Stimulated activated CD8-positive, alpha-beta memory T cell treated with anti-CD3 and anti-CD28 coated beads, Interleukin-15, amount 100 ng/mL, for 24 hours (primary cell): ENCODE measurements around the gene PHC1.
"Not testable (repeated sequence)": the region's sequence is repeated elsewhere in the genome, so short reads cannot be mapped to it uniquely, and the experiment has no call there.

ENCODE experiments used
- DNase-seq: peaks from one replicate; pipeline ENCODE4 v3.0.0-alpha.2; 2020; ENCODE audit warnings: low read depth

Gene PHC1

DNA sequence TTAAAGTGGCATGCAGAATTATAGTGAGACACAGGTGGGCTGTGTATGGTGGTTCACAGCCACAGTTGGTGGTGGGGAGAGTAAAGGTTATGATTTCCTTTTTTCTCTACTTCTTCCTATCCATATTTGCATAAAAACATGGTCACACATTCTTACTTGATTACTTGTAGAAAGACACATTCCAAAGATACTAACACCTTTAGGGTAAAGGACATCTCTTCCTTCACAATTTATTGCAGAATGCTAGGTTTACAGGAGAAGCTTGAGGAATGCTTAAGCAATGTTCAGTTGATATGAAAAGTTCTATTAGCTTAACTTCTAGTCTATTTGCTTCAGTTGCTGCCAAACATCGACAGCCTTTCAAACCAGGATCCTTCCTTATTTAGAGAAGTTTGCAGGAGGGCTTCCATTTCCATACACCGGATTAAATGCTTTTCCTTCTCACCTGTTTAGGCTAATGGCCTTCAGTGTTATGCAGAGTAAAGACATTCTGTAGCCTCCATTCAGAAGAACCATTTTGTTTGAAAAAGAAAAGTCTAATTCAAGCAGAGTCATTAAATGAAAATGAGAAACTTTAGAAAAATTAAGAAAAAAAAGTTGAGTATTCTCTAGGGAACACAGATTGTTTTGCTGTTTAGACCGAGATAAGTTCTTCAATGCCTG, 2.6 kb upstream of the PHC1 start:
- DNase-seq = no peak

DNA sequence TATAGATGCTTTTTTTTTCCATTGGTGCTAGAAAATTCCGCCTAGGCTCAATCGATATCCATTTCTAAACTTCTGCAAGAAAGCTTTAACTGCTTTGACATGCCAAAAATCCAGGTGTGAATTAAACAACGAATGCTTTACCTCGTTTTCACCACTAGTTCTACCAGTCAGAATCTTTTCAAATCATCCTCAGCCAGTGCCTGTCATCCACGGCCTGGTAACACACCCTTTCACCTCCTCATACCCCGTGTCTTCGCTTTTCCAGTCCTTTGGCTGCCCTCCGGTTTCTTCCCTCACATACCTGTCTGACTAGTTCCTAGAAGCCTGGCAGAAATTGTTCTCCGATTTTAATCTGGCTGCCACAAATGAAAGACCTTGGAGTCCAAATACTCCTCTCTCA, 1.4 kb upstream of the PHC1 start:
- no peak for DNase-seq

DNA sequence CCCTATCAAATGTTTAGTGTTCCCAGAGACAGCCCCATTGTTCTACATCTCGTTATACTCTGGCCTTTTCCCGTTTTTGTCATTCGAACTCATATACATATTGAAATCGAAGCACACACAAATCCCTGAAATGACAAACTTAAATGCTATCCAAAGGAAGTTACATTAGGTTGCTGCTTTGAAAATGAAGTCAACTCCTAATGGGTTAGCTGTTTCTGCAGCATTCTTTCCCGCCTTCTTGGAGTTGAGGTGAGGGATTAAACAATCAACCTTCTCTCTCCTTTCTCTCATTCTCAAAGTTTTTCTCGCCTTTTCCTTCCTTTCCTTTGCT, 642 bp upstream of the PHC1 start:
- no peak for DNase-seq

DNA sequence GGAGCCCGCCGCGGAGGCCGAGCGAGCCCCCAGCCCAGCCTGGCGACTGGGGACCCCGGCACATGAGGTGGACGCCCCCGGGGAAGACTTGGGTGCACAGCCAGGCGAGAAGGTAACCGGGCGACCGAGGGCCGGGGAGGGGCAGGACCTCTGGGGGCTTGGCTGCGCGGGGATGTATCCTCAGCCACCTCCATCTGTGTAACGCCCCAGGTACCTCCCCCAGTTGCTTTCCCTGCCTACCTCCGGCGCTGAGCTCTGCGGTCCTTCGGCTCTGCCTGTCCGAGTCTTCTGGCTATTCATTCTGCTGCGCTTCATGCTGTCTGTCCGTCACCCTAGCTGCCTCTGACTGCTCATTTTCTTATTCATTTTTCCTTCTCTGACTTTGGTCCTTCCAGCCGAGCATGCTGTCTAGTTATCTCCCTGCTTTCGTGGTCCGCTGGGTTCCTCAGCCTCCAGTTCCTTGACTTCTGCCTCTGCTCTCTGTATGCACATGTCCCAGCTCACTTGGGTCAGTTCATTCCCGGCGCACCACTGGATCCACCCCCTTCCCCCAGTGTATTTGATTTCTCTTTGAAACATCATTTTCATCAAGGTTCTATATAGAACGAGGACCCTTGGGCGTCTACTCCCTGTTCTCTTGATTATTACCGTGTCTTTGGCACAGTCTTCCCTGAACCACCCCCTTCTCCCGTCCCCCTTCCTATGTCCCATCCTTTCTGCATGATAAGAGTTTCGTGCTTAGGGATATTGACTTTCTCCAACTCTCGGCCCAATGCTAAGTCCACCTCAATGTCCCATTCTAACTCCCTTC, 612 bp downstream of the PHC1 start:
- peak; percentile 23 for DNase-seq

DNA sequence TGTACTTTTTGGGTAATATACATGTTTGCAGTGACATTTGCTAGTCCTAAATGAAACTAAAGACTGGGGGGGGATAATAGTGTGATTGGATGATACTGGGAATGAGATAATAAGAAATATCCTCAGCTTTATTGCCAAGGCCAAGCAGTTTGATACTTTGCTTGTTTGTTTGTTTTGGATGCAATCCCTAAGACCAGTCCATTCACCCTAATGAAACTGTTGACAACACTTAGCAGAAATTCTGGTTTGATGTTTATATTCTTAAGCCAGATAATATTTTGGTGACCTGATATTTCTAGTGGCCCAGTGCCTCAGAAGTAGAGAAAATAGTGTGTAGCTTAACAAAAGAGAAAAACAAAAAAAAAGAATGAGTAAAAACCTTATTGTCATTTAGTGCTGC, 1.8 kb downstream of the PHC1 start:
- no peak for DNase-seq

DNA sequence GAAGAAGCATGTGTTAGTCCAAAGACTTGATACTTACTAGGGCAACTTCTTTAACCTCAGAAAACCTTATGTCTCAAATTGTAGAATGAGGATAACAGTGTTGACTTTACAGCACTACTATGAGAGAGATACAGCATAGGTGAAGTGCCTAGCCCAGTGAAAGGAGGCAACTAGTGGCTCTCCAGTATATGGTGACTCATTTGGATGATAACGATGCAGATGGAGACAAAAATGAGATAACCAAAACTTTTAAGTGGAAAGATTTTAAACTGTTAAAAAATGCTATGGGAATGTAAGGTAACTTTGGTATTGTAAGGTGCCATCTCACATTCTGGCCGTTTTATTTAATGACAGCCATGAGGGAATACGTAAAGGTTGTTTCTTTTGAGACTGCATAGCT, 2.7 kb downstream of the PHC1 start:
- no peak for DNase-seq

DNA sequence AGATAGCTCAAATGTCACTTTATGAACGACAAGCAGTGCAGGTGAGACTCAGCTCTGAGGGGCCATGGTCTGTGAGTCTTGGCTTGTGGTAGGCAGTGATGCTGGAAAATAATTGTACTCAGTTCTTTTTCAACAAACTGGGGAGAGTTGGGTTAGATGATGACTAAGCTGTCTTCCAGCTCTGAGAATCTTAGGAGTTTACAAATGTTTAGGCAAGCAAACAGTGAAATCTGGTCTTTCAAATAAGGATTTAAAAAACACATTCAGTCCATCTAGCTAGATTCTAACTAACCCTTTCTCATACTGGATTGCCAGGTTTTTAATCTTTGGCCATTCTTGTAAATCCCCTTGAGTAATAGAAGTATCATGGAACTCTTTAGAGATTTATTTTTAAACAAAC, 3.4 kb downstream of the PHC1 start:
- DNase-seq = no peak

DNA sequence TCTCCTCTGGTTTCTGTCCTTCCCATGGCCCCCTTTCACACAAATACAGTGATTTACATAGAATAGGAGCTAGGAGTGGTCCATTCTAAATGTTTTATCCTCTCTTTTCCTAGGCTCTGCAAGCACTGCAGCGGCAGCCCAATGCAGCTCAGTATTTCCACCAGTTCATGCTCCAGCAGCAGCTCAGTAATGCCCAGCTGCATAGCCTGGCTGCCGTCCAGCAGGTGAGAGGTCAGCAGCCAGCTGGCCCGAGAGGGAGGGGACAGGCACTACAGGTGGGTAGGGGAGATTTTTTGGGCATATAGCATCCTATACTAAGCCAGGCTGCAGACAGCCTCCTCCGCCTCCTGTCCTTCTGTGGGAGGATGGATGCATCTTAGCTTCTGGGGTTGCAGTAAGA, 5.3 kb downstream of the PHC1 start:
- DNase-seq = not testable (repeated sequence)

DNA sequence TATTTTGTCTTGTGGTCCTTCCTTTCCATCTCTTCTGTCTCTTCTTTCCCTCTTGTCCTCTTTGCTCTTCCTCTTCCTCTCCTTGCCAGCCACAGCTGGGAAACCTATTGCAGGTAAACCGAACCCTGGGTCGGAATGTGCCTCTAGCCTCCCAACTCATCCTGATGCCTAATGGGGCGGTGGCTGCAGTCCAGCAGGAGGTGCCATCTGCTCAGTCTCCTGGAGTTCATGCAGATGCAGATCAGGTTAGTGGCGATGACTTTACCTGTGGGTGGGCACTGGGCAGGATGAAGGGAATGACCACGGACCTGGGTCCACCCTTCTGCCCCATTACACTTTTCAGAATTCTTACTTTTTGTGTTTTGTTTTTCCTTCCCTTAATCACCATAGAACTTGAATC, 8.2 kb downstream of the PHC1 start:
- no peak for DNase-seq

DNA sequence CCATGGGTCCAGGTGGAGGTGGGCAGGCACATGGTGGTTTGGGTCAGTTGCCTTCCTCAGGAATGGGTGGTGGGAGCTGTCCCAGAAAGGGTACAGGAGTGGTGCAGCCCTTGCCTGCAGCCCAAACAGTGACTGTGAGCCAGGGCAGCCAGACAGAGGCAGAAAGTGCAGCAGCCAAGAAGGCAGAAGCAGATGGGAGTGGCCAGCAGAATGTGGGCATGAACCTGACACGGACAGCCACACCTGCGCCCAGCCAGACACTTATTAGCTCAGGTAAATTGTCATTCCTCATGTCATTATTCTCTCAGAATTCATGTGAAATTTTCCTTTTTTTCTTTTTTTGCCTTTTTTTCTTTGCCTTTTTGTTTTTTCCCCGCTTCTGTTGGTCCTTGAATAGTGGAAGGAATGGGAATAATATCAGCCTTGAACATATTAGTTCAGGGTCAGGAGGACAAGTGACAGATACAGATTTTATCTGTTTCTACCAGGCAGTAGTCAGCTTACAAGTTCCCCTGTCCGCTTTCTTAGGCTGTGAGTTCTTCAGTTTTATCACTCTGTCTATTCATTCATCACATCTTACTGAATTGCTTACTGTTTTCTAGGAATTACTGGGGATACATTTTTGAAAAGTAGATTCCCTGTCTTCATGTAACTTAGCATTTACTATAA, 16.5 kb downstream of the PHC1 start:
- not testable (repeated sequence) for DNase-seq

DNA sequence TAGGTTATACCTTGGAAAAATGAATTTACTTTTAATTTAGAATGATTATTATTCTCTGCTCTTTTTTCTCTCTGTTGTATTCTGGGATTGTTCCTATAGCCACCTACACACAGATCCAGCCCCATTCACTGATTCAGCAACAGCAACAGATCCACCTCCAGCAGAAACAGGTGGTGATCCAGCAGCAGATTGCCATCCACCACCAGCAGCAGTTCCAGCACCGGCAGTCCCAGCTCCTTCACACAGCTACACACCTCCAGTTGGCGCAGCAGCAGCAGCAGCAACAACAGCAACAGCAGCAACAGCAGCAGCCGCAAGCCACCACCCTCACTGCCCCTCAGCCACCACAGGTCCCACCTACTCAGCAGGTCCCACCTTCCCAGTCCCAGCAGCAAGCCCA, 18.2 kb downstream of the PHC1 start:
- DNase-seq = not testable (repeated sequence)

DNA sequence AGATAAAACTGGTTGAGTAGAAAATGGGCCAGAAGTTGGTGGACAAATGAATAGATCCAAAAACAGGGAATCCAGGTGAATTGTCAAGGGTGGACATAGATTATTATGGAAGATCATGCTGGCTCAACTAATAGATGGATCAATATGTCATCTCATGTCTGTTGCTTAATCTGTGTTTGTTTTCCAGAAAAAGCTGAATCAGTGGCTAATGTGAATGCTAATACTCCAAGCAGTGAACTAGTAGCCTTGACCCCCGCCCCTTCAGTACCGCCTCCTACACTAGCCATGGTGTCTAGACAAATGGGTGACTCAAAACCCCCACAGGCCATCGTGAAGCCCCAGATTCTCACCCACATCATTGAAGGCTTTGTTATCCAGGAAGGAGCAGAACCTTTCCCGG, 19.8 kb downstream of the PHC1 start:
- not testable (repeated sequence) for DNase-seq

DNA sequence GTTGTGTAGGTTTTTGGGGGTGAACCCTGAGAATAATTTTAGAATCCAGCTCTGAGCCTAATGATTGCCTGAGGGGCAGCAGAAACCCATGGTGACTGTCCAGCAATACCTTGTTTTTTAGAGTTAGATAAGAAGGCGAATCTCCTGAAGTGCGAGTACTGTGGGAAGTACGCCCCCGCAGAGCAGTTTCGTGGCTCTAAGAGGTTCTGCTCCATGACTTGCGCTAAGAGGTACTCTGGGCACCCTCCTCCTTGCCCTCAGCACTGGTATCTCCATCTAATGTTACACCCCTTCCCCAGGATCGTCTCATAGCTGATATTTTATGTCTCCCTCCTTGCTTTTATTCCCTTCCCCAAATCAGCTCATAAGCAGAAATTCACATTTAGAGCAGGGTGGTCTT, 22.4 kb downstream of the PHC1 start:
- no peak for DNase-seq

DNA sequence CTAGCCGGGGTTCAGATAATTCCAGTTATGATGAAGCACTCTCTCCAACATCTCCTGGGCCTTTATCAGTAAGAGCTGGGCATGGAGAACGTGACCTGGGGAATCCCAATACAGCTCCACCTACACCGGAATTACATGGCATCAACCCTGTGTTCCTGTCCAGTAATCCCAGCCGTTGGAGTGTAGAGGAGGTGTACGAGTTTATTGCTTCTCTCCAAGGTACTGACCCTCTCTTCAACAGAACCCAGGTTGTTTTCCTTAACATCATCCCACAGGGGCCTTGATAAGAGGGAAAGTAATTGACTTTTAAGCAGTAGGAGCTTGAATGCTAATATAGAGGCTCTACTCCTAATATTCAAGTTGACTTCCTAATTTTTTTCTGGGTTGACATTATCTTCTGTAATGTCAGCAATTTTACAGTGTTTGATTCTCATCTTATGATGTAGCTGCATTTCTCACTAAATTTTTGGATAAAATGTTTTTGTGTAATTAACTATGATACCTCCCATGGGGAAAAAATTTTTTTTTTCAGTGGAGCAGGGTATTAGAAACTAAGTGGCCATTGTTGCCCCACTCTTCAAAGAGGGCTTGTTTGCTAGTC, 23.6 kb downstream of the PHC1 start:
- not testable (repeated sequence) for DNase-seq

DNA sequence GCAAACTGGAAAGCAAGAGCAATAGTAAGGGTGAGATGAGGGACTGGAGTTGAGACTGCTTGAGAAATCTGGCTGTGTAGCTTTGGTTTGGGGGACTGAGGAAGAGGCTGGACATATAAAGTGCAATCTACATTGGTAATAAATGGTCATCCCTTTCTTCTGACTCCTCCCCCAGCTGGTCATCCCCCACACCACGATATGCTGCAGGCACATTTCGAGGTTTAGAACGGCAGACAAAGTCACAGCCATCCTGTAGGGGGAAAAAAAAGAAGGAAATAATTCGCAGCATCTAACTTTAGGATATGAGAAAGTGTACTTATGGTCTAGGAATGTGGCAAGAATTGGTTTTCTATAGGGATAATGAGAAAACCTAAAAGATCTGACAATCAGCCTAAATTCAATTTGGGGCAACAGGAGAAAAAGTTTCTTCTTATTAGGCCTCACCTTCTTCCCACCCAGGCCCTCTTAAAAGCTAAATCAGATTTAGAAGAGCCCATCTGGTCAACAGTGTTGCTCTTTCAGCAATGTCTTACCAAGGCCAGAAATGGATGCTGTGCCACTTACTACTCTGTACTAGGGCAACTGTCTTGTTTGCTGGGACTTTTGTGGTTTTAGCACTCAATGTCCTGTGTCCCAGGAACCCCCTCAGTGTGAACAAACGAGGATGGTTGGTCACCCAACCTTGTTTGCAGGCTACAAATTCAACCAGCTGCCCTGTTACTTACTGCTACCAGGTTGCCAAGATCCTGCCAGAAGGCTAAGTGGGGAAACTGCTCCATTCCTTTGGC, 27.6 kb downstream of the PHC1 start:
- no peak for DNase-seq

DNA sequence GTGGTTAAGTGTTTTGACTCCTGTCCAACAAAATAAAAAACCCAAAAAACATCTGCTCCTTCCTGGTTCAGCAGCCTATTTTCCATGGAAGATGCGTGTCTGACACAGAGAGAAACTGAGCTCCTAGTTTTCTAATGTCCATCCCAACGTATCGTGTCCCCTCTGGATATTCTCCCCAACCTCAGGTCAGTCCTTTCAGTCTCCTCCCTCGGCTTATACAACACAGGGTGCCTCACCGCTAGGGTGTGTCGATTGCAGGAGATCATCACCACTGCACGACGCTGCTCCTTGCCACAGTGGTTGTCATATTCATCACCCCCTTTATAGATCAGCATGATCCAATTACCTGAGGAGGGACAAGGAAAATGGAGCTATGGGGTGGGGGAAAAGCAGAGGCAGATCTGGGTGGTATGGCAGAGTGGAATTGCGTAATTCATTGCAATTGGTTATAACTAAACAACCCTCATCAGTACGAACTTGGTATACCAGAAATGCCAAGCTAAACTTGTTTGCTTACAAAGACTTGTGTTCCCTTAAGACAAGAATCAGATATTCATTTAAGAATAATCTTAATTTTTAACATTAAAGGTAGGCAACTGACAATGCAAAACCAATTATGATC, 29.4 kb downstream of the PHC1 start:
- DNase-seq = no peak

DNA sequence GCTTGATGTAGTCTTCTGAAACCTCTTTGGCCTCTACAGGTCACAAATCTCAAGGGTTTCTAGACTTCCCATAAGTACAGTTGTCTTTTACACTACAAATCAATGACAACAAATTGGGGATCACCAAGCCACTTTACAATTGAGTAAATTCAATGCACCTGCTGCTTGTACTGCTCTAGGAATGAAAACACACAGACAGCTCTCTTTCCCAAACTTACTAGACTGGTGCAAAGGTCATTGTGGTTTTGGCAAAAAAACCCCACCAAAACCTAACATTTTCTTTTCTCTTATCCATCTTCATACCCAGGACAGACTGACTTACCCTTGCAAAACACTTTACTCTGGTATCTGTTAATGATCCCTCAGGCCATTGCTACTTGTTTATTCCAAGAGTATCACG, 32.4 kb downstream of the PHC1 start:
- no peak for DNase-seq

DNA sequence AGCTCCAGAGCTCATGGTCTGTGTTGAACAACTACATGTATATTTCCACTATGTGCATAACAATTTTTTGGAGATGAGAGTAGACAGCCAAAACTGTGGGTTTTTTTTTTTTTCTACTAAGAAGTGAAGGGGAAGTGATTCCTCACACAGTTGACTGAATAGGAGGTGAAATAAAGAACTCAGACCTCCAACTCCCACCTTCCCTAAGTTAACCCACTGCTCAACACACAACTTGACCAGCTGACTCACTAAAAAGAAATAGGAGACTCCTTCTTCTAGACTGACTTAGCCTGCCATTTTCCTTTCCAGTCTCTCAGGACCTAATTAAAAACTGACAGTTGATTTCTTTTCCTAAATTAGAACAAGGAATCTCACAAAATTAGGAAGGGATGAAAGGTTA, 33.4 kb downstream of the PHC1 start:
- DNase-seq = no peak

DNA sequence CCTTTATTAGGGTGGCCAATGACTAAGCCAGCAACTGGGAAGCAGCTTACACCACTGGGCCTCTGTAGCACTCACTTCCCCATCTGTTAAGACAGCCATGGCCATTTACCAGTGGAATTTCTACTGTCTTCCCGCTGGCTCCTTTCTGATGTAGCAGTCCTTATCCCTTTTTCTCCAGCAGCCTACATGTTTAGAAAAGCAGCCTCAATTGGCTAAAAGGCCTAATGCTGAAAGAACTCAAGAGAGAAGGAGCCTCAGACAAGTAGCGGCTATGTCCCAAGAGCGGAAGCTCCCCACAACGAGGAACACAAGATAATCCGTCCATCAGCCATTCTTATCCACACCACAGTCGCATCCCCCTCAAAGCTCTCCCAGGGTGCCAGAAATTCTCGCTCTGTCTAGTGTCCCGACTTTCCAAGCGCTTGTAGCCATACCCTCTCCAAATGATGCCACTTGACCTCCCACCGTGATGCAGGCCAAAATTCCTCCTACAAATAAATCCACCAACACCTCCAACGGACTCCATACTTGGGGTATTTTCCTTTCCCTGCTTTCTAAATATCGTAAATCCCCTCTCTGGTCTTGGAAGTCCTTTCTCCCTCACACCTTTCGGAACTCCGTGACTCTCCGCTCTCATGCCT, 34.5 kb downstream of the PHC1 start:
- DNase-seq = no peak

DNA sequence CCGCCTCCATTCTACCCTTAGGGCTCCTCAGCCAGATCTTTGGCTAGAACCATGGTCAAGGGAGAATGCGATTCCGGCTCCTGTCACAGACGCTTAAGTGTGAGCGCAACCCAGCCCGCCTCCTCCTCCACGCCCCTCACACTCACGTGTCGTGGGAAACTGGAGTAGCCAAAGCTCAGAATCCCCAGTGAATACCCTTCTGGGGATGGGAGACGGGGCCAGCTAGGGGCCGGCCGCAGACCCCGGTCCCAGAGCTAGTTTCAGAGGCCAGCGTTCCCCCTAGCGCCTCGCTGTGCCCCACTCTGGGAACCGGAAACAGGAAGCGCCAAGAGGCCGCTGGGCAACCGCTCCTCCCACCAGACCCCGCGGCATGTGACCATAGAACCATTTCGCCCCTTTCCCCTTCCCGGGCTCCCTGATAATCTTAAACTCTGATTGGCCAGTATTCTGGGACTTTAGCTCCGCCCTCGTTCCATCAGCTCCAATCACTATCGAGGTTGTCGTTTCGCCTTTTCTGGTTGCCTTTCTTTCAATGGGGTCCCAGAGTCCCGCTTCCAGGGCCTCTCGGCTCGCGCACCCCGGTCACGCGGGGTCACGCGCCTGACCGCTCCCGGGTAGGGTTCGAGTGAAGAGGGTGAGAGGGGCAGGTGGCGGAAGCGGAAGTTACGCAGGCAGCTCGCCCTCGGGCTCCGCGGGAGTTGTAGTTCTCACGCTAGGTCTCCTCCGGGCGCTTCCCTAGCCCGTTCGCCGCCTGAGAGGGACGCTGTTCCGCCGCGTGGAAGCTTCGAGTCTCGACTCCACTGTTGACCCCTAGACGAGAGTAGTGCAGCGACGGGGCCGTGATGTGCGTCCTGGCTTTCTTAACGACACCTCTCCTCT, 35.3 kb downstream of the PHC1 start, which contains the start of gene M6PR:
M6PR (minus strand) TSS at position 304 of the 879 bp plus-strand sequence. CDS start 3,241 bp downstream, outside the sequence.
- peak; percentile 77 for DNase-seq
